ENCODE results near the gene GSTM2.
"Not testable (repeated sequence)": the region's sequence is repeated elsewhere in the genome, so short reads cannot be mapped to it uniquely, and the experiment has no call there.

The GSTM2 gene

DNA sequence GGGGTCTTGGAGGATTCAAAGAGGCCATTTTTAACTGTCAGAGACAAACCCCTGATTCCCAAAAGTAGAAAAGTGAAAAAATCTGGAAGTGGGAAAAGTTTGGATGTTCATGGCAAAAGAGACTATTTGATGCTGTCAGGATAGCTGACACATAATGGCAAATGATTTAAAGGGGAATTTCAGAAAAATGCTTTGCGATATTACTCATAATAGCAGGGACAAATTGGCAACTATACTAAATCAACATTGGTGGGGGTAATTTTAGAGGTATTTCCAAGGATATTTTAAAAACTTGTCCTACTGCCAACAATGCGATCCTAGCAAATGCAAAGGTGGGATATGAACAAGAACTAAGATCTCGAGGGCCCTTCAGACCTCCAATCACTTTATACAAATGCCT, 17.2 kb upstream of the GSTM2 start:
- FAIRE-seq = no peak

DNA sequence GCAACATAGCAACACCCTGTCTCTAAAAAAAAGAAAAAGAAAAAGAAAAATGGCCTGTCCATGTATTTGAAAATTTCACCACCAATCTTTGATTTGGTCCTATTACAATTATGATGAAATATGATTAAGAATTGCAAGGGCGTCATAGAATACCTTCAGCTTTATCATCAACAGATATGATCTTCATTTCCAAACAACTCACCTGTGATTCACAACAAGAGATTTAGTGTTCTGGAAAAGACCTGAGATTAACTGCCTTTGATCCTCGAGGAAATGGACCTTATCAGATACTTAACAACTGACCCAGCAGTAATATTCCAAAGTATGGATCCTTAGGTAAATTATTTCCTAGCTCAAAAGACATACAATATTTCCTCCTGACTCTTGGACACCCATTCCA, 15.5 kb upstream of the GSTM2 start:
- no peak for FAIRE-seq

DNA sequence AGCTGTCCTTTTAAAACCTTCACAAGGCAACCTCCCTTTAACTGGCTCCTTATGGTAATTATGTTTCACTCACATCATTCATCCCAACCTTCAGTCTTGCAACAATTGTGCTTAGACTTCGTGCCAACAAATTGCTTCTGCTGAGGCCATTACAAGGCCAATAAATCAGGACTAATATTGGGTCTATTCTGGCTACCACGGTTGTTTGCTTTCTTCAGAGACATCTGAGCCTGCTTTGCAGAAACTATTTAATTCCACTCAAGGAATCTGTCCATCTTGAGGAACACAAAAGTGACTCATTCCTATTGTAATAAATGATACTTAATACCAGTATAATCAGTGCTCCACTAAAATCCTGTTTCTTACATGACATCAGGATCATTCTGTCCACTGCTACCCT, 14.6 kb upstream of the GSTM2 start:
- FAIRE-seq = no peak

DNA sequence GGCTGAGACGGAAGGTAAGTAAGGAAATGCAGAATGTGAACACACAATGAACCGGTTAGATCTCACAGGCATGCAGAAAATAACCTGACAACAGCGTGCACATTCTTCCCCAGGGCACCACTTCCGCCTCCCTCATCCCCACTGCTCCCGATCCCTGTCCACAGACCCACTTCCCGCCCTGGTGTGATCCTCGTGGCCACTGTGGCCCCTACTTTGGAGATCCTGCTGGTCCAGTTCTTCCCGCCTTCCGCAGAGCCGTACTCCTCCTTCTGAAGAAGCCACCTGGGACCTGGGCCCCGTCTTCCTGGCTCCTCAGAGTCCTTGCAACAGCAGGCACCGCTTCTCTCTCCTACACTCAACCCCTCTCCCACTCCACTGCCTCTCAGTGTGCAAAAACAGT, 13.3 kb upstream of the GSTM2 start:
- no peak for FAIRE-seq

GRCh38 chr1:109655615-109656519, 12.0 kb upstream of the GSTM2 start, which contains the start of gene GSTM4:
Gene GSTM4 (plus strand): TSS chr1:109656099. CDS start chr1:109656390, 291 bp downstream.
- no peak for FAIRE-seq

DNA sequence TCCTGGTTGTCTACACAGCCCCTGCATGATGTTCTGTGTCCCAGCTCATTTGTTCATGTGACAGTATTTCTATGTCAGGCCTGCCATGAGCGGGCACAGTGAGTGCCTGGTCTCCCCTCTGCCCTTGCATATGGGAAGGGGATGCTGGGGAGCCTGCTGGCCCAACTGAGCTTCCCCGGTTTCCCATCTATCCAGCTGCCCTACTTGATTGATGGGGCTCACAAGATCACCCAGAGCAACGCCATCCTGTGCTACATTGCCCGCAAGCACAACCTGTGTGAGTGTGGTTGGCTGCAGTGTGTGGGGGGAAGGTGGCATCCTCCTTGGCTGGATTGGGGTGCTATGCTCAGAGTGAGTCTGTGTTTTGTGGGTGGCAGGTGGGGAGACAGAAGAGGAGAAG, 10.5 kb upstream of the GSTM2 start:
- FAIRE-seq = no peak

DNA sequence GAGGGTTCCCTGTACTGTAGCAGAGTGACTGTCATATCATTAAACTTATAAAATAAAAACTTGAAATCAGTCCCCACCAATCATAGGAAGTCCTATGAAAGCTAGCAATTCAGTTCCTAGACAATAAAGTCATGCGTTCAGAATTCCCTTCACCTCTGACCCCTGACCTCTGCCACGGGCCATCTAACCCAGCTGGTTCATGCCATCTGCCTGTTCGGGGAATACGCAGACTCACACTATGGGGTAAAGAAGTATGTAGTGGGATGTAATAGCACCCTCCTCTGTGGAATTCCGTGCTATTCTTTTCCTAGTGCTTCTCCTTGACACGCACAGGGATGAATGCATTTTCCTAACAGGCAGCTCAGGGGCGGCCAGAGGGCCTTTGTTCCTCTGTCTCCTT, 9.9 kb upstream of the GSTM2 start:
- no peak for FAIRE-seq

DNA sequence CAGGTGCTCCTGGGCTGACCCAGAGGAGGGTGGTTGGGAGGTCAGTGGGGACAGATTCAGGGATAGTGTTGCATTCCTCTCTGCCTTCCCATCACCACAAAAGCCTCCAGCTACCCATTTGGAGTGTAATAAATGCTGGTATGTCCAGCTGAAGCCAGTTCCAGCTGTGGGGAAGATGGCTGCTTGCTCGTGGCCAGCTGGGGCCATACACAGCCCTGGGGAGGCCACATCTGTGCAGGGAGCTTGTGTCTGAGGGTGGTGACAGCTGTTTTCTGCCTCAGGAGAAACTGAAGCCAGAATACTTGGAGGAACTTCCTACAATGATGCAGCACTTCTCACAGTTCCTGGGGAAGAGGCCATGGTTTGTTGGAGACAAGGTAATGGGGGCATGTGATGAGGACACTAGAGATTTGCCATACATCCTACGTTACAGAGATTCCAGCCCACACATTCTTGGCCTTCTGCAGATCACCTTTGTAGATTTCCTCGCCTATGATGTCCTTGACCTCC, 9.3 kb upstream of the GSTM2 start:
- no peak for FAIRE-seq

DNA sequence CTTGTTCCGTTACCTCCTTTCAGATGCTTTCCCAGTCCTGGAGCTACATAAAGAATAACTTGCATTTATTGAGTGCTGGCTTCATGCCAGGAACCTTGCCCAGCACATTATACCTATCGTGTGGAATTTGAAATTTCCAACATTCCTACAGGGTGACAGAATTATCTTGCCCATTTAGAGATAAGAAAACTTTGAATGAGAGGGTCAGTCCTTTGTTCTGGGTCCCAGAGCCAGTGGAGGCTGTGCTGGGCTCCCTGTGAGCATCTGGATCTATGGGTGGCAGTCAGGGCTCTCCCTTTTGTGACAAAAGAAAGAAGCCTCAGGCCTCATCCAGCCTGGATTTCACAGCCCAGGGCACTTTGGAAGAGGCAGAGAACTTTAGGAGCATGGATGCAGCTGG, 8.7 kb upstream of the GSTM2 start:
- no peak for FAIRE-seq

- no peak for FAIRE-seq
Observed at GRCh38 chr1:109659997-109660690, 7.7 kb upstream of the GSTM2 start.

- FAIRE-seq = not testable (repeated sequence)
Observed at GRCh38 chr1:109660691-109661026, 7.2 kb upstream of the GSTM2 start.

GRCh38 chr1:109661391-109661790, 6.5 kb upstream of the GSTM2 start:
- no peak for FAIRE-seq

- no peak for FAIRE-seq
Observed at GRCh38 chr1:109664671-109665070, 3.2 kb upstream of the GSTM2 start.

DNA sequence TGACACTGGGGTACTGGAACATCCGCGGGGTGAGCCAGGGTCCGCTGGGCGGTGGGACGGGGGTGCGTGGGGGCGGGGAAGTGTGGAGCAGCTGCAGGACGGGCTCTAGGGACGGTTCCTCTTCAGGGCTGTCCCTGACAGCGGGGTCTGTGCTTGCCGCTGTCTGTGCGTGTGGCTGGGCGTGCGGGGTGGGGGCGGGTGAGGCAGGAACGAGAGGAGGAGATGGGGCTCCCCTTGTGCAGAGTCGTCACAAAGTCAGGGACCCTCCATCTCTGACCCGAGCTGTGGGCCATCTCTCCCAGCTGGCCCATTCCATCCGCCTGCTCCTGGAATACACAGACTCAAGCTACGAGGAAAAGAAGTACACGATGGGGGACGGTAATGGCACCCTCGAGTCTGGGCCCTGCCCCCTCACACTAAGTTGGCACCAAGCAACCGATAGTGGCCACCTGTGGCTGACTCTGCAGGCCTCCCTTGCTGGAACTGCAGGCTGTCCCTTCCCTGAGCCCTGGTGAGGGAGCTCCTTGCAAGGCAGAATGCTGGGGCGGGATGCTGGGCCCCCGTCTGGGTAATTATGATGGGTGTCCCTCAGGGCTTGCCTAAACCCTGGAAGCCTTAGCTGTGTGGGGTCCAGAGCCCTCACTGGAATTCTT, 392 bp downstream of the GSTM2 start:
- no peak for FAIRE-seq

GRCh38 chr1:109669246-109669948, 1.5 kb downstream of the GSTM2 start:
- no peak for FAIRE-seq

- FAIRE-seq = not testable (repeated sequence)
Observed at GRCh38 chr1:109669949-109670302, 2.1 kb downstream of the GSTM2 start.

- FAIRE-seq = no peak
Observed at GRCh38 chr1:109671067-109671466, 3.2 kb downstream of the GSTM2 start.

DNA sequence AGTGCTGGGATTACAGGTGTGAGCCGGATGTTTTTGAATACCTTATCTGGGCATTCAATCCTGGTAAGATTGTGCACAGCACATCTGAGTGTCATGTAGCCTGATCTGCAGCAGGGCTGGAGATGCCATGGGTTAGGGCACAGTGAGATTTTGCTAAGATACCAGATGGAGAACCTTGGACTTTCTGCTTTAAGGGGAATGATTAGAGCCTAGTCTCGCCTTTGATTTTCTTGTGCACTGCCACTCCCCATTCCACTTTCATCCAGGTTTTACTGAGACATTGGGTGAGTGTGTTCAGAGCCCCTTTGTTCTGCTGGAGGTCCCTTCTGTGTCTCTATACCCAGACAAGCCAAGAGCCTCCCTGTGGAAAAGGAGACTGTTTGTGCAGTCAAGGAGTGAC, 6.0 kb downstream of the GSTM2 start:
- not testable (repeated sequence) for FAIRE-seq

GRCh38 chr1:109676683-109677381, 9.0 kb downstream of the GSTM2 start:
- not testable (repeated sequence) for FAIRE-seq

DNA sequence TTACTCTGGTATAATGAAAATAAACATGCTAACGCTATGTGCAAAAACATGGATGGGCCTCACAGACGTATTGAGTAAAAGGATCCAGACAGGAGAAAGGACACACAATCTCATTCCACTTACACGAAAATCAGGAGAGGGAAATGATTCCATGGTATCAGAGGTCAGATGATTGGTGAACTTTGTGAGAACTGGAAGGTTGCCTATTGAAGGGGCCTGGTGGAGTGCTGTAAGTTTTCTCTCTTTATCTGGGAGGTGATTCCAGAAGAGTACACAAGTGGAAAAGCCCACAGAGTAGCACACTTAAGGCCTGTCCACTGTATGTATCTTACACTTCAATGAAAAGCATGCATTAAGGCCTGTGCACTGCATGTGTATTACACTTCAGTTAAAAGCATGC, 9.6 kb downstream of the GSTM2 start:
- no peak for FAIRE-seq

GRCh38 chr1:109678637-109679036, 10.8 kb downstream of the GSTM2 start:
- FAIRE-seq = not testable (repeated sequence)

GRCh38 chr1:109684777-109685176, 16.9 kb downstream of the GSTM2 start:
- not testable (repeated sequence) for FAIRE-seq
